GM23248 (cell line): ENCODE measurements around the gene ARRDC1.

Source experiments
- EZH2 ChIP-seq: fragments of 200-600 bp; sonication (generic); IDR thresholded peaks from 2 replicates; pipeline ENCODE4 v1.6.1; 2018; ENCODE audit warnings: antibody characterized with exemption, mild to moderate bottlenecking; ENCODE audit not compliant: insufficient read depth, poor library complexity, severe bottlenecking
- EZH2phosphoT487 ChIP-seq: fragments of 200-600 bp; sonication (generic); IDR thresholded peaks from 2 replicates; pipeline ENCODE4 v1.6.1; 2018; ENCODE audit warnings: antibody characterized with exemption, moderate library complexity, mild to moderate bottlenecking, low read depth; ENCODE audit not compliant: insufficient read depth

GRCh38 chr9:137580209-137580953, 25.1 kb upstream of the ARRDC1 start:
- TF ChIP-seq EZH2phosphoT487 (no peak), EZH2 (no peak)
